Measurements from ENCODE around the gene PCDHGC4.

- TF ChIP-seq, protein P1, sequence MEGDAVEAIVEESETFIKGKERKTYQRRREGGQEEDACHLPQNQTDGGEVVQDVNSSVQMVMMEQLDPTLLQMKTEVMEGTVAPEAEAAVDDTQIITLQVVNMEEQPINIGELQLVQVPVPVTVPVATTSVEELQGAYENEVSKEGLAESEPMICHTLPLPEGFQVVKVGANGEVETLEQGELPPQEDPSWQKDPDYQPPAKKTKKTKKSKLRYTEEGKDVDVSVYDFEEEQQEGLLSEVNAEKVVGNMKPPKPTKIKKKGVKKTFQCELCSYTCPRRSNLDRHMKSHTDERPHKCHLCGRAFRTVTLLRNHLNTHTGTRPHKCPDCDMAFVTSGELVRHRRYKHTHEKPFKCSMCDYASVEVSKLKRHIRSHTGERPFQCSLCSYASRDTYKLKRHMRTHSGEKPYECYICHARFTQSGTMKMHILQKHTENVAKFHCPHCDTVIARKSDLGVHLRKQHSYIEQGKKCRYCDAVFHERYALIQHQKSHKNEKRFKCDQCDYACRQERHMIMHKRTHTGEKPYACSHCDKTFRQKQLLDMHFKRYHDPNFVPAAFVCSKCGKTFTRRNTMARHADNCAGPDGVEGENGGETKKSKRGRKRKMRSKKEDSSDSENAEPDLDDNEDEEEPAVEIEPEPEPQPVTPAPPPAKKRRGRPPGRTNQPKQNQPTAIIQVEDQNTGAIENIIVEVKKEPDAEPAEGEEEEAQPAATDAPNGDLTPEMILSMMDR (IDR thresholded peaks at IDR 0.05; ENCODE audit: low read length) = no peak
- no peak for TF ChIP-seq EZH2phosphoT487 (IDR thresholded peaks at IDR 0.05; ENCODE audit: low read length)
Observed at GRCh38 chr5:141516672-141517025, 31.8 kb downstream of the PCDHGC4 start.

Data from MM.1S (cell line).